HEK293 (cell line): ENCODE measurements around the gene BCS1L.

Experiments
- FEZF1 ChIP-seq: fragments of 450-650 bp; formaldehyde crosslinking; IDR thresholded peaks from 2 replicates; pipeline ENCODE4 v1.5.1; 2016; ENCODE audit warnings: missing biosample characterization, missing genetic modification characterization
- PRDM1 ChIP-seq: fragments of 450-650 bp; formaldehyde crosslinking; IDR thresholded peaks from 2 replicates; pipeline ENCODE4; 2016; ENCODE audit warnings: missing biosample characterization, missing genetic modification characterization
- SP2 ChIP-seq: fragments of 450-650 bp; formaldehyde crosslinking; IDR thresholded peaks from 2 replicates; pipeline ENCODE4 v1.5.1; 2016; ENCODE audit warnings: missing biosample characterization, missing genetic modification characterization
- YY1 ChIP-seq: fragments of 450-650 bp; formaldehyde crosslinking; IDR thresholded peaks from 2 replicates; pipeline ENCODE4 v1.5.1; 2018; ENCODE audit warnings: missing biosample characterization, missing genetic modification characterization
- ZBTB20 ChIP-seq: fragments of 450-650 bp; formaldehyde crosslinking; IDR thresholded peaks from 2 replicates; pipeline ENCODE4 v1.5.1; 2016; ENCODE audit warnings: missing biosample characterization, missing genetic modification characterization
- ZNF184 ChIP-seq: fragments of 450-650 bp; IDR thresholded peaks from 2 replicates; pipeline ENCODE4 v1.5.1; 2018; ENCODE audit warnings: missing biosample characterization, mild to moderate bottlenecking, missing genetic modification characterization
- ZNF274 ChIP-seq, 2 experiments: fragments of 200-500 bp in 1 of 2; fragments of 450-650 bp in 1 of 2; sonication (Bioruptor generic) in 1 of 2; formaldehyde crosslinking in 1 of 2; IDR thresholded peaks; 2 replicates each; pipeline versions ENCODE4 v1.5.1 to v1.6.1; 2014 to 2016; ENCODE audit warnings: borderline replicate concordance in 1 of 2, inconsistent platforms in 1 of 2, low read length in 1 of 2, missing biosample characterization in 1 of 2, missing genetic modification characterization in 1 of 2
- ZNF549 ChIP-seq: fragments of 450-650 bp; IDR thresholded peaks from 2 replicates; pipeline ENCODE4 v1.5.1; 2018; ENCODE audit warnings: missing biosample characterization, missing genetic modification characterization, mild to moderate bottlenecking, inconsistent platforms, moderate library complexity
- ZNF660 ChIP-seq: fragments of 450-650 bp; IDR thresholded peaks from 2 replicates; pipeline ENCODE4 v1.5.1; 2018; ENCODE audit warnings: missing biosample characterization, mild to moderate bottlenecking, missing genetic modification characterization
- TF ChIP-seq, protein P1 (sequence below): fragments of 450-650 bp; formaldehyde crosslinking; IDR thresholded peaks from 2 replicates; pipeline ENCODE4 v1.5.1; 2016; ENCODE audit warnings: missing biosample characterization, missing genetic modification characterization

- TF ChIP-seq, protein P1, sequence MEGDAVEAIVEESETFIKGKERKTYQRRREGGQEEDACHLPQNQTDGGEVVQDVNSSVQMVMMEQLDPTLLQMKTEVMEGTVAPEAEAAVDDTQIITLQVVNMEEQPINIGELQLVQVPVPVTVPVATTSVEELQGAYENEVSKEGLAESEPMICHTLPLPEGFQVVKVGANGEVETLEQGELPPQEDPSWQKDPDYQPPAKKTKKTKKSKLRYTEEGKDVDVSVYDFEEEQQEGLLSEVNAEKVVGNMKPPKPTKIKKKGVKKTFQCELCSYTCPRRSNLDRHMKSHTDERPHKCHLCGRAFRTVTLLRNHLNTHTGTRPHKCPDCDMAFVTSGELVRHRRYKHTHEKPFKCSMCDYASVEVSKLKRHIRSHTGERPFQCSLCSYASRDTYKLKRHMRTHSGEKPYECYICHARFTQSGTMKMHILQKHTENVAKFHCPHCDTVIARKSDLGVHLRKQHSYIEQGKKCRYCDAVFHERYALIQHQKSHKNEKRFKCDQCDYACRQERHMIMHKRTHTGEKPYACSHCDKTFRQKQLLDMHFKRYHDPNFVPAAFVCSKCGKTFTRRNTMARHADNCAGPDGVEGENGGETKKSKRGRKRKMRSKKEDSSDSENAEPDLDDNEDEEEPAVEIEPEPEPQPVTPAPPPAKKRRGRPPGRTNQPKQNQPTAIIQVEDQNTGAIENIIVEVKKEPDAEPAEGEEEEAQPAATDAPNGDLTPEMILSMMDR (tag by site-specific recombination), result no peak
- no peak for TF ChIP-seq YY1 (tag by site-specific recombination)
- TF ChIP-seq PRDM1 (tag by site-specific recombination), result peak; percentile 35; the same call in 1 of the 2 replicates
- no peak for TF ChIP-seq ZNF660 (tag by site-specific recombination)
- TF ChIP-seq ZBTB20 (tag by site-specific recombination), result no peak
- no peak for TF ChIP-seq ZNF274 (IDR thresholded peaks at IDR 0.05; ENCODE audit: low read length)
- no peak for TF ChIP-seq ZNF274 (tag by site-specific recombination; IDR thresholded peaks at IDR 0.05; ENCODE audit: borderline replicate concordance)
- no peak for TF ChIP-seq ZNF184
- no peak for TF ChIP-seq SP2 (tag by site-specific recombination)
- no peak for TF ChIP-seq ZNF549 (tag by site-specific recombination)
- no peak for TF ChIP-seq FEZF1 (tag by site-specific recombination)
Observed at GRCh38 chr2:218680061-218680460, 20.6 kb downstream of the BCS1L start.
